K562 (cell line): ENCODE measurements around the gene PHF10. TPM values are rescaled to one million over a fixed set of nuclear protein-coding genes. Genes with fewer than 3 reads are reported as not detected.
A peak's percentile ranks its signal among the peaks of the same experiment; 100 is the strongest.

Experiments used
- ATF2 ChIP-seq: sonication (generic); formaldehyde crosslinking; IDR thresholded peaks from 2 replicates; pipeline ENCODE4 v1.8.1; 2022; ENCODE audit warnings: missing genetic modification reagents
- ETV1 ChIP-seq: fragments of 450-650 bp; conservative IDR thresholded peaks from 2 replicates; pipeline ENCODE4 v1.6.1; 2016; ENCODE audit warnings: missing genetic modification characterization, control low read depth, low read depth, missing compliant biosample characterization
- FOXA3 ChIP-seq, 2 experiments: fragments of 450-650 bp in 1 of 2; sonication (generic) in 1 of 2; formaldehyde crosslinking; IDR thresholded peaks in 1 of 2; conservative IDR thresholded peaks in 1 of 2; 2 replicates each; pipeline versions ENCODE4 v1.4.0 to v1.8.0; 2020 to 2022; ENCODE audit warnings: mild to moderate bottlenecking in 2 of 2, missing genetic modification reagents in 1 of 2
- FOXM1 ChIP-seq, 2 experiments: fragments of 450-650 bp in 1 of 2; sonication (generic) in 1 of 2; formaldehyde crosslinking in 1 of 2; IDR thresholded peaks; 2 replicates each; pipeline versions ENCODE4 v1.6.1 to v1.9.0; 2017 to 2022; ENCODE audit warnings: low read depth in 2 of 2, mild to moderate bottlenecking in 2 of 2, missing genetic modification reagents in 1 of 2, moderate library complexity in 1 of 2
- IRF2 ChIP-seq: sonication (generic); formaldehyde crosslinking; IDR thresholded peaks from 2 replicates; pipeline ENCODE4 v1.8.1; 2022; ENCODE audit warnings: mild to moderate bottlenecking, missing genetic modification reagents
- LCOR ChIP-seq: sonication (generic); formaldehyde crosslinking; IDR thresholded peaks from 2 replicates; pipeline ENCODE4 v1.8.0; 2022; ENCODE audit warnings: mild to moderate bottlenecking, missing genetic modification reagents
- MNT ChIP-seq, 2 experiments: fragments of 450-650 bp; conservative IDR thresholded peaks; 2 replicates each; pipeline ENCODE4 v1.6.1; 2017; ENCODE audit warnings: mild to moderate bottlenecking in 2 of 2, moderate library complexity in 2 of 2
- NR2C2 ChIP-seq, 2 experiments: fragments of 200-800 bp in 1 of 2; sonication (Bioruptor generic) in 1 of 2; sonication (generic) in 1 of 2; formaldehyde crosslinking in 1 of 2; IDR thresholded peaks; 2 replicates each; pipeline versions ENCODE4 v1.6.1 to v1.8.0; 2016 to 2022; ENCODE audit warnings: mild to moderate bottlenecking in 1 of 2, missing compliant biosample characterization in 1 of 2, missing genetic modification characterization in 1 of 2, missing genetic modification reagents in 1 of 2
- NR4A1 ChIP-seq, 2 experiments: fragments of 250-450 bp in 1 of 2; fragments of 450-650 bp in 1 of 2; sonication (Bioruptor Pico) in 1 of 2; IDR thresholded peaks; 2 replicates each; pipeline versions ENCODE4 v1.4.0 to v1.6.1; 2016 to 2020; ENCODE audit warnings: mild to moderate bottlenecking in 2 of 2, missing compliant biosample characterization in 1 of 2, missing genetic modification characterization in 1 of 2, moderate library complexity in 1 of 2
- PRDM10 ChIP-seq: fragments of 450-650 bp; IDR thresholded peaks from 2 replicates; pipeline ENCODE4 v1.6.1; 2018; ENCODE audit not compliant: partially characterized antibody
- SAFB ChIP-seq: fragments of 200-400 bp; formaldehyde crosslinking; IDR thresholded peaks from 2 replicates; pipeline ENCODE4 v1.6.1; 2017; ENCODE audit warnings: low read depth, low read length, borderline replicate concordance
- TAF15 ChIP-seq: fragments of 200-400 bp; formaldehyde crosslinking; IDR thresholded peaks from 2 replicates; pipeline ENCODE4 v1.6.1; 2017; ENCODE audit warnings: mild to moderate bottlenecking, low read depth, low read length, moderate library complexity
- ZBTB26 ChIP-seq: fragments of 450-650 bp; formaldehyde crosslinking; IDR thresholded peaks from 2 replicates; pipeline ENCODE4 v1.4.0; 2022; ENCODE audit warnings: missing genetic modification characterization
- ZNF239 ChIP-seq: fragments of 250-450 bp; sonication (Bioruptor Pico); IDR thresholded peaks from 2 replicates; pipeline ENCODE4 v1.4.0; 2020; ENCODE audit warnings: mild to moderate bottlenecking
- ZNF551 ChIP-seq: fragments of 250-450 bp; sonication (Bioruptor Pico); IDR thresholded peaks from 2 replicates; pipeline ENCODE4 v1.5.0; 2021; ENCODE audit warnings: mild to moderate bottlenecking, moderate library complexity
- polyA plus RNA-seq, 8 experiments: library from polyadenylated mRNA; depleted of rRNA in 4 of 8; stranded (reverse) in 5 of 8; unstranded in 3 of 8; fragments of >200 nt; fragmentation: Nextera tagmentation in 2 of 8; fragmentation: Illumina TruSeq in 1 of 8; extraction: Ambion mirVana in 2 of 8; extraction: Trizol in 1 of 8; gene quantifications; 2 replicates each; pipeline versions ENCODE4 v1.2.1 to v1.2.3, GENCODE V29; 2011 to 2014; ENCODE audit warnings: inconsistent platforms in 1 of 8, missing spikeins in 1 of 8
- total RNA-seq, 7 experiments: library from RNA; depleted of rRNA in 6 of 7; stranded (reverse); fragments of >200 nt in 6 of 7; fragmentation: Illumina TruSeq in 2 of 7; extraction: Trizol in 2 of 7; gene quantifications; 2 replicates each; pipeline versions ENCODE4 v1.2.1 to v1.2.3, GENCODE V29; 2011 to 2021; ENCODE audit warnings: low replicate concordance in 1 of 7

Gene PHF10
- total and polyA plus RNA-seq, 9 of the 15 experiments (the other 6 are each of a cell fraction or from before 2014, with no cell fraction given) = 23.9 to 88.9 (median 46.0) TPM

DNA sequence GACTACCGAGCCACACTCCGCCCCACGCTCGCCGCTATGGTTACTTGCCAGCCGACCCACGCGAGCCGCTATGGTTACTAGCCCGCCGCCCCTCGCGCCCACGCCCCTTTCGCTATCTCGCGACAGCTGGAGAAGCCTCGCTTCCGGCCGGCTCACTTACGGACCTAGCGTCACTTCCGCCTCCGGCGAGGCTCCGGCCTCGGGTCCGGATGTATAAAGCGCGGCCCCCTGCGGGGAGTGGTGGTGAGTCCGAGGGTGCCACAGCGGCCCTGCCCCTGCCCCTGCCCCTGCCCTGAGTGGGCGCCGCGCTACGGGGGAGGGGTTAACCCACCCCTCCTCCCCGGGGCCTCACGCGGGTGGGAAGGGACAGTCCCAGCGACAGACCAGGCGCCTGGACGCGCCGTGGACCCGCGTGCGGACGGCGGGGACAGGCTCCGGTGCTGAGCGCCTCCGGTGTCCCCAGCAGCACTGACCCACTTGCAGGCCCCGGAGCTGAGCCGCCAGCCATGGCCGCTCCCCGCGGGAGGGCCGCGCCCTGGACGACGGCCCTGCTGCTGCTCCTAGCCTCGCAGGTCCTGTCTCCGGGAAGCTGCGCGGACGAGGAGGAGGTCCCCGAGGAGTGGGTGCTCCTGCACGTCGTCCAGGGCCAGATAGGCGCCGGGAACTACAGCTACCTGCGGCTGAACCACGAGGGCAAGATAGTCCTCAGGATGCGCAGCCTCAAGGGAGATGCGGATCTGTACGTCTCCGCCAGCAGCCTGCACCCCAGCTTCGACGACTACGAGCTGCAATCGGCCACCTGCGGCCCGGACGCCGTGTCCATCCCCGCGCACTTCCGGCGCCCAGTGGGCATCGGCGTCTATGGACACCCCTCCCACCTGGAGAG lies 22.1 kb downstream of the PHF10 start, which contains the start of the genes C6orf120 and WDR27 (continued):
- TF ChIP-seq PRDM10 = peak; percentile 34
- no peak for TF ChIP-seq NR2C2 (CRISPR knock-in tag; IDR thresholded peaks at IDR 0.05)
- TF ChIP-seq NR2C2 (tag; IDR thresholded peaks at IDR 0.05) = peak; percentile 69
- no peak for TF ChIP-seq ZNF551
- TF ChIP-seq SAFB = peak; percentile 92
- 0 out of 2 replicates have a peak, but pooled peaks have one; percentile 60 for TF ChIP-seq IRF2
- no peak for TF ChIP-seq ZBTB26 (CRISPR knock-in tag)
- no peak for TF ChIP-seq ZNF239 (CRISPR knock-in tag)
- TF ChIP-seq LCOR = peak; percentile 49
- no peak for TF ChIP-seq NR4A1 (CRISPR knock-in tag; IDR thresholded peaks at IDR 0.05)
- TF ChIP-seq NR4A1 (tag; IDR thresholded peaks at IDR 0.05) = no peak
- peak; percentile 92 to 96 for TF ChIP-seq MNT (conservative IDR thresholded peaks at IDR 0.05)
- TF ChIP-seq FOXM1 (IDR thresholded peaks at IDR 0.05; ENCODE audit: low read depth) = no peak
- peak; percentile 71 for TF ChIP-seq FOXM1 (CRISPR knock-in tag; IDR thresholded peaks at IDR 0.05; ENCODE audit: low read depth)
- no peak for TF ChIP-seq ATF2 (CRISPR knock-in tag)
- peak; percentile 95 for TF ChIP-seq ETV1 (tag)
- no peak for TF ChIP-seq TAF15
- TF ChIP-seq FOXA3 (CRISPR knock-in tag; conservative IDR thresholded peaks at IDR 0.05 in 1 of 2, IDR thresholded peaks at IDR 0.05 in 1 of 2) = no peak; a peak in 1 of 4 replicates
